Brain microvascular endothelial cell (primary cell): ENCODE measurements around the gene SPATA4.

ENCODE experiments used
- DNase-seq: peaks from one replicate; pipeline ENCODE4 v3.0.0-alpha.2; 2020
- H3K27ac ChIP-seq: fragments of 250-450 bp; sonication (Bioruptor Pico); 2 replicates; pipeline ENCODE4 v1.5.1; 2020; ENCODE audit warnings: mild to moderate bottlenecking, moderate library complexity
- H3K27me3 ChIP-seq: fragments of 250-450 bp; sonication (Bioruptor Pico); replicated peaks from 2 replicates; pipeline ENCODE4 v1.5.1; 2020; ENCODE audit warnings: mild to moderate bottlenecking
- H3K36me3 ChIP-seq: fragments of 250-450 bp; sonication (Bioruptor Pico); replicated peaks from 2 replicates; pipeline ENCODE4 v1.5.1; 2020; ENCODE audit warnings: mild to moderate bottlenecking
- H3K4me3 ChIP-seq: 2 replicates; pipeline ENCODE4 v1.5.1; 2011; ENCODE audit warnings: low read depth, mild to moderate bottlenecking, control low read depth, low read length, moderate library complexity
- CTCF ChIP-seq: IDR thresholded peaks from 2 replicates; pipeline ENCODE4 v1.5.1; 2011; ENCODE audit warnings: low read depth, mild to moderate bottlenecking, moderate library complexity, low read length, control low read depth, inconsistent platforms; ENCODE audit errors: missing control alignments
- in situ Hi-C: cut with HindIII; loops from 2 replicates; pipeline ENCODE4 v1.10.0; 2017; ENCODE audit warnings: low sequenced_read_pairs, low pct_ligation_motif_present

SPATA4 gene

GRCh38 chr4:176185051-176185450, 10.3 kb downstream of the SPATA4 start:
- TF ChIP-seq CTCF: no peak

DNA sequence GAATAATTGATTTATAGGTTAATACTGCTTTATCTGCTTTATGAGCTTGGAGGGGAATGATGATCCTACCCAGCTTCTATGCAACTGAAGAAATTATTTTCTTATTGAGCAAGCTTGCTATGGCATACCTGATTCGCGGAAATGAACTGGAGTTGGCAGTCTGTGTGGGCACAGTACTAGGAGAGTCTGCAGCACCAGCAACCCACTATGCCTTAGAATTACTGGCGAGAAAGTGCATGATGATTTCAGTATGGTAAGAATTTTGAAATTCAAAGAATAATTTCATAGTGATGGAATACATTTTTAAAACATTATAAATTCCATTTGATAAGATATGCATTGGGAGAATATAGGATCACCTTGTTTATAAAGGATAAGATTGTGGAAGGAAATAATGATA, 32.3 kb downstream of the SPATA4 start:
- no peak for DNase-seq
- Histone ChIP-seq H3K27ac (no peak overlapping the region), H3K27me3 (no peaks in the 10 kb centered on the region), H3K4me3 (no peak overlapping the region), H3K36me3 (no peaks in the 10 kb centered on the region)
- in situ Hi-C loops: no loop called here
- no peak for TF ChIP-seq CTCF

More at GRCh38 chr4:176185051-176185450, 10.3 kb downstream of the SPATA4 start:
- H3K27me3 ChIP-seq: no peaks in the 10 kb centered on the region
- in situ Hi-C loops: no loop called here
- peak; percentile 72 for DNase-seq
- peak overlapping the region; percentile 8 for H3K27ac ChIP-seq
- no peak overlapping the region for H3K4me3 ChIP-seq
- H3K36me3 ChIP-seq: no peaks in the 10 kb centered on the region

DNA sequence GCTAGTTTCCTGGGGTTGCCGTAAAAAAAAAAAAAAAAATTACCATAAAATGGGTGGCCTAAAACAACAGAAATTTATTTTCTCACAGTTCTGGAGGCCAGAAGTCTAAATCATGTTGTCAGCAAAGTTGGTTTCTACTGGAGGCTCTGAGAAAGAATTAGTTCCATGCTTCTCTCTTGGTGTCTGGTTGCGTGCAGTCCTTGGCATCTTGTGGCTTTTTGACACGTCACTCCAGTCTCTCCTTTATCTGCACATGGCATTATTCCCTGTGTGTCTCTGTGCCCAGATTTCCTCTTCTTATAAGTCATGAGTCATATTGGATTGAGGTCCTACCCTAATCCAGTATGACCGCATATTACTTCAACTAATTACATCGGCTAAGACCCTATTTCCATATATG, 38.7 kb downstream of the SPATA4 start:
- no peaks in the 10 kb centered on the region for H3K27me3 ChIP-seq
- no peak overlapping the region for H3K4me3 ChIP-seq
- in situ Hi-C loops: no loop called here
- H3K36me3 ChIP-seq: no peaks in the 10 kb centered on the region
- DNase-seq: no peak
- TF ChIP-seq CTCF: no peak
- H3K27ac ChIP-seq: no peak overlapping the region

- no peaks in the 10 kb centered on the region for H3K36me3 ChIP-seq
- DNase-seq: no peak
- no peak for TF ChIP-seq CTCF
- no peaks in the 10 kb centered on the region for H3K27me3 ChIP-seq
- H3K4me3 ChIP-seq: no peak overlapping the region
- no peak overlapping the region for H3K27ac ChIP-seq
- in situ Hi-C loops: no loop called here
Measured at GRCh38 chr4:176153124-176153523, 42.3 kb downstream of the SPATA4 start.

DNA sequence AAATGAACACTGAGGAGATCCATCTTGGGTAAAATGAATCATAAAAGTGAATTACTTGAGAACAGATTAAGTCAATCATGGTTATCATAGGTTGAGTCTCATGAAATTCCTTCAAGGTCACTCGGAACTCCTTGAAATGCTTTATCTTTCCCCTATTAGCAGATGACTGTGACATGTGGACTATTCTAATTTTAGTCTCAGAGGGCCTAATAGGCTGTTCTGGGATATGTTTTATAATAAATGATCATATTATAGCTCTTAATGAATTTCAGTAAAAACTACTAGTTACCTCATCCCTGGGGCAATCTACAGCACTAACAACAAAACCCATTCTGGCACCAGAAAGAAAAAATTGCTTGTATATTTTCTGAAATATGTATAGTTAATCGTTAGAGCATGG, 44.7 kb downstream of the SPATA4 start:
- H3K27me3 ChIP-seq: no peaks in the 10 kb centered on the region
- in situ Hi-C loops: no loop called here

More for the DNA sequence above, 44.7 kb downstream of the SPATA4 start:
- no peak for DNase-seq
- TF ChIP-seq CTCF: no peak
- H3K36me3 ChIP-seq: no peaks in the 10 kb centered on the region
- no peak overlapping the region for H3K27ac ChIP-seq
- no peak overlapping the region for H3K4me3 ChIP-seq
